CD4-positive, alpha-beta T cell treated with Interleukin-6 at 100 ng/mL for 8 hours (primary cell): ENCODE measurements around the gene HAPLN2.
A peak's percentile ranks its signal among the peaks of the same experiment; 100 is the strongest.
"Not testable (repeated sequence)": the region's sequence is repeated elsewhere in the genome, so short reads cannot be mapped to it uniquely, and the experiment has no call there.

ENCODE experiments used
- DNase-seq: peaks from one replicate; pipeline ENCODE4 v3.0.0-alpha.2; 2020; ENCODE audit warnings: mixed read lengths, low spot score

HAPLN2 gene

DNA sequence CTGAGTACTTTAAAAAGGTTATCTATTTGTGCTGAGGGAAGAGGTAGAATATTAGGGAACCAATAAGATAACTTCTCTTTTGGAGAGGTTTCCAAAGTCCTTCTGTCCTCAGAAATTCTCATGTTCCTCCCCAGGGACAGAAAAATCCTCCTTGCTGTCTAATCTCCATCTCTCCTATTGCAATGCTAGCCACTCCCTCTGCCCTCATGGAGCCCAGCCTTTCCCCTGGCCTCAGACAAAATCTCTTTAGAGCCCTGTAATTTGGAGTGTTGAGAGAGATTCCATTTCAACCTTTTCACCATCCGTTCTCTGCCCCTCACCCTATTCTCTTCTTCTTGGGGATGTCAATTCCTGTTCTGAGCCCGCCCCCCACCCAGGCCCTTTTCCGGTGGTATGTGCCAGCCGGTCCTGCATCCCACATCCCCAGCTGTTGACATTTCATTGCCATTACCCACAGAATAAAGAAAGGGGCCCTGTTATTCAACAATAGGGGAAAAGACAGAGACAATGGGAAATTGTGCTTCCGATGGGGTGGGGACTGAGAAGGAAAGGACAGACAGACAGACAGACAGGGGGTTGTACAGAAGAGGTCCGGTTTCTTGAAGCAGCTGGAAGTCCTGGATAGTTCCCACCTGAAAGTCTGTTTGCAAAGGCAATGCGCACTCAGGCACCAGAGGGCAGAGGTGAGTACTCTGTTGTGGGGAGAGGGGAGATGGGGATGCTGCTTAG lies at the start of gene HAPLN2:
HAPLN2 (plus strand) TSS at position 563 of the 729 bp plus-strand sequence. CDS start 4,076 bp downstream, outside the sequence.
- DNase-seq, result no peak

GRCh38 chr1:156571261-156571852 lies 47.9 kb upstream of the HAPLN2 start:
- no peak for DNase-seq

GRCh38 chr1:156571919-156572662 lies 47.1 kb upstream of the HAPLN2 start, which contains the start of gene IQGAP3:
Gene IQGAP3, minus strand, starts transcription at chr1:156572565. Its CDS starts 36 bp downstream, at chr1:156572529.
- DNase-seq, result peak; percentile 61

GRCh38 chr1:156572663-156573018 lies 46.6 kb upstream of the HAPLN2 start:
- no peak for DNase-seq

GRCh38 chr1:156574039-156574633 lies 45.1 kb upstream of the HAPLN2 start:
- no peak for DNase-seq

GRCh38 chr1:156577550-156577949 lies 41.7 kb upstream of the HAPLN2 start:
- DNase-seq, result no peak

DNA sequence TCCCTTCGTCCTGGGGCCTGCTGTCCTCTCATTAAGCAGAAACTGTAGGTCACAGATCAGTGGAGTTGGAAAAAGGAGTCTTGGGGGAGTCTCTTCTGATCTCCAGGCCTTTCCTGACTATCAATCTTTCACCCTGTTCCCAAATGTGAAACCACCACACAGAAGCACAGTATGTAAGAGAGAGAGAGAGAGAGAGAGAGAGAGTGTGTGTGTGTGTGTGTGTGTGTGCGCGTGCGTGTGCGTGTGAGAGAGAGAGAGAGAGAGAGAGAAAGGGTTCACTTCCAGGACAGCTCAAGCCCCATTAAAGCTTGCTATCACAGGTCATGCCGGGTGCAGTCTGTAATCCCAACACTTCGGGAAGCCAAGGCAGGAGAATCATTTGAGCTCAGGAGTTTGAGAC lies 41.2 kb upstream of the HAPLN2 start:
- DNase-seq, result no peak

DNA sequence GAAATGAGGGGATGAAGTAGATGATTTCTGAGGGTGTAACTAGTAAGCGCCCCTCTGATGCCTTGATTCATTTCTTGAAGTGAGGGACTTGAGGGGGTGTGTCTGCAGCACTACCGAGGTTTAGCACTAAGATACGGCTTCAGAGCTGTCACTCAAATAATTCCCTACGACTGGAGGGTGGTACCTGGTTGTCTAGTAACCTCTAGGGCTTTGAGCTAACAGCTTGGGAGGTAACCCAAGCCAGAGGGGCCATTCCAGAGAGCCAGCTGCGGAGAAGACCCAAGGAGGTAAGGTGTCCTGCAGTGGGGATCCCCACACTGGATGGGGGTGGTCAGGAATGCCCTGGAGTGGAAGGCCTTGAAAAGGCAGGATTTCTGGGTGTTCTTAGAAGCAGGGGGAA lies 39.7 kb upstream of the HAPLN2 start, which contains the start of gene TTC24:
TTC24 (plus strand) TSS at position 252 of the 400 bp plus-strand sequence. CDS start 1,642 bp downstream, outside the sequence.
- DNase-seq, result no peak

- DNase-seq, result no peak
Measured at GRCh38 chr1:156581661-156582387, 37.4 kb upstream of the HAPLN2 start.

- no peak for DNase-seq
Measured at GRCh38 chr1:156582388-156583017, 36.7 kb upstream of the HAPLN2 start.

DNA sequence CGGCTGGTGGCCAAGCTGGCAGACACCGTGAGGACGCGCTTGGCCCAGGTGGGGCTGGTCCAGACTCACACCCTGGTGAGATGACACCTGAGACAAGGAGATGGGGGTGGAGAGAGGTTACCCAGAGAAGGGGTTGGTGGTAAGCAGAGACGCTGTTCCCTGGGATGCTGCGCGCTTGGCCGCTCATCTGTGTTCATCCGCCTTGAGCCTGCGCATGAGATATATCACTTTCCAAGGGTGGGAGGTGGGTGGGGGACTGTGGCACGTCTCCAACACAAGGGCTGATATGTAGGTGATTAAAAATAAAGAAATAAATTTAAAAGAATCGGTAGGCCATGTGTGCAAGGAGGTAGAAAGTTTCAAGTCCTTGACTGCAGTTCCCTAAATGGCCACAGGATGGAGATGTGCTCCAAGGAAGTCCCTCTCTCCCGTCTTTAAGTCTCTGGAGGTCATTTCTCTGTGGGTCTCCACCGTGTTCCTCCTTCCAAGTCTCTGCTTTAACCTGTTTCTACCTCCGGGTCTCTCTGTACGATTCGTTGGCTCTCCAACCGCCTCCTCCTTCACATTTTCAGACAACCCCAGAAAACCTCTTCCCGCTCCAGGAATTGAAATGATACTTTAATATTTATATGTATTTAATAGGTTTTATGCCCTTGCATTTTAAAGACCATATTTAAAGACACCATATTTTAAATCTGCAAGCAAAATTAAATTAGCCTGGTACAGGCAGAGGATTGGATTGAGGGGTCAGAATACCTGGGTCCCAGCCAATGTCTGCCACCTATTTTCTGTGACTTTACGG lies 35.2 kb upstream of the HAPLN2 start:
- DNase-seq, result peak; percentile 76

DNA sequence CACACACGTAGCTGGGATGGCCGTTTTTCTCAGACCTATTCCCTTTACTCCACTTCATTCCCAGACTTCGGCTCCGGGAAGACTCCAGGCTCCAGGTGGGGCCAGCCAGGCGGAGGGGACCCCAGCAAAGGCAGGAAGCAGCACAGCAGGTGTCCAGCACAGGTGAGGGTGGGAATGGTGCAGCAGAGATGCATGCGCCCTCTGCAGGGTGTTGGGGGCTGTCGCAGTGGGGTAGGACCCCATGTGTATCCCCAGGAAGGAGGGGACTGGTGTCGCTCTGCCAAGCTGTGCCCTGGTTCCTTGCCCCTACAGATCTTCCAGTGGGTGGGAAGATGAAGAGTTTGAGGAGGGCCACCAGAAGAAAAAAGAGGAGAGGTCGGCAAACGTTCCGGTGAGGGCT lies 34.4 kb upstream of the HAPLN2 start:
- no peak for DNase-seq

DNA sequence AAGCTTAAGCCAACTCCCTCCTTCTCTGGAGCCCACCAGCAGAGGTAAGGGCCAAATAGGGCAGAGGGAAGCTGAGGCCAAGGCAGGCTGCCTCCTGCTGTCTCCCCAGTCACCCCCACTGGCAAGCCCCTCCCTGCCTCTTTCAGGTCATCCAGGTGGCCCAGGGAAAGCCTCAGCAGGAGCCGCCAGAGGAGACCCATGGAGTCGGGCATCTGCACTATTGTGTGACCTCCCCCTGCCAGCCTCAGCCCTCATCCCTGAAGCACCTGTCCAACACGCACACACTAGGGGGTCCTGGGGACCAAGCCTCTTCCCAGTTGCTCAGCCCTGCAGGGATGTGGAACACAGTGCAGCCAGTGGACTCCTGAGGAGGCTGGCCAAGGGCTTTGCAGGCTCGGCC lies 32.9 kb upstream of the HAPLN2 start:
- no peak for DNase-seq

DNA sequence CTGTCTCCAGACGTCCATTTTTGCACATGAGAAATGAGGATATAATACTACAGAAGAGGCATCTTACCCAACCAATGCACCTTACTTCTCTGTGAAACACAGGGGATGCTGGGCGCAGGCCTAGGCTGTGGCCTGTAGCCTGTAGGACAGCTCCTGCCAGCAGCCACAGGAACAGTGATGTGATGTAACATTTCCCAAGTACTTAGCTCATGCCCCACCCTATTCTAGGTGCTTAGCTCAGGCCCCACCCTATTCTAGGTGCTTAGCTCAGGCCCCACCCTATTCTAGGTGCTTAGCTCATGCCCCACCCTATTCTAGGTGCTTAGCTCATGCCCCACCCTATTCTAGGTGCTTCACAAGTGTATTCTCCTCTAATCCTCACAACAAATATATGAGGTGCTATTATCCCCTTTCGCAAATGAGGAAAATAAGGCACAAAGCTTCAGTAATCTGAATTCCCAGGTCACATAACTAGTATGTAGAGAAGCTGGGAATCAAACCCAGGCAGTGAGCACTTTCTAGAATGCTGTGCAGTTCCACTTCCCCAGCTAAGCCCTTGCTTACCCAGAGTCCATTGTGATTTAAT lies 32.2 kb upstream of the HAPLN2 start:
- no peak for DNase-seq

DNA sequence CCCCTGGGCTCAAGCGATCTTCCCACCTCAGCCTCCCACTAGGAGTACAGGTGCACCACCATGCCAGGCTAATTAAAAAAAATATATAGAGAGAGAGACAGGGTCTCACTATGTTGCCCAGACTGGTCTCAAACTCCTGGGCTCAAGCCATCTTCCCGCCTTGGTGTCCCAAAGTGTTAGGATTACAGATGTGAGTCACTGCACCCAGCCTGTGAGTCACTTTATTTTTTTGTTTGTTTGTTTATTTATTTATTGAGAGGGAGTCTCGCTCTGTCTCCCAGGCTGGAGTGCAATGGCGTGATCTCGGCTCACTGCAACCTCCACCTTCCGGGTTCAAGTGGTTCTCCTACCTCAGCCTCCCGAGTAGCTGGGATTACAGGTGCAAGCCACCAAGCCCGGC lies 31.3 kb upstream of the HAPLN2 start:
- DNase-seq, result not testable (repeated sequence)

DNA sequence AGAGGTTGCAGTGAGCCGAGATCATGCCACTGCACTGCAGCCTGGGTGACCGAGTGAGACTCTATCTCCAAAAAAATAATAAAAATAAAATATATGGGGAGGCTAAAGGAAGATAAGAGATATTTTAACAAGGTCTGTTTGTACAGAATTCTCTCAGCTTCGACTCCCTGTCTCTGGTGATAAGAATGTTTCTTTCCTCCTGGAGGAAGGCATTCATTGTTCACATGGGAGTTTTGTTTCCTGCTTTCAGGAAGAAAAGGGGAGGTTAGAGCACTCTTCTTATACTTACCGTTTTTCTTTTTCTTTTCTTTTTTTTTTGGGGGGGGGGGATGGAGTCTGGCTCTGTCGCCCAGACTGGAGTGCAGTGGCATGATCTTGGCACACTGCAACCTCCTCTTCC lies 29.7 kb upstream of the HAPLN2 start:
- no peak for DNase-seq

DNA sequence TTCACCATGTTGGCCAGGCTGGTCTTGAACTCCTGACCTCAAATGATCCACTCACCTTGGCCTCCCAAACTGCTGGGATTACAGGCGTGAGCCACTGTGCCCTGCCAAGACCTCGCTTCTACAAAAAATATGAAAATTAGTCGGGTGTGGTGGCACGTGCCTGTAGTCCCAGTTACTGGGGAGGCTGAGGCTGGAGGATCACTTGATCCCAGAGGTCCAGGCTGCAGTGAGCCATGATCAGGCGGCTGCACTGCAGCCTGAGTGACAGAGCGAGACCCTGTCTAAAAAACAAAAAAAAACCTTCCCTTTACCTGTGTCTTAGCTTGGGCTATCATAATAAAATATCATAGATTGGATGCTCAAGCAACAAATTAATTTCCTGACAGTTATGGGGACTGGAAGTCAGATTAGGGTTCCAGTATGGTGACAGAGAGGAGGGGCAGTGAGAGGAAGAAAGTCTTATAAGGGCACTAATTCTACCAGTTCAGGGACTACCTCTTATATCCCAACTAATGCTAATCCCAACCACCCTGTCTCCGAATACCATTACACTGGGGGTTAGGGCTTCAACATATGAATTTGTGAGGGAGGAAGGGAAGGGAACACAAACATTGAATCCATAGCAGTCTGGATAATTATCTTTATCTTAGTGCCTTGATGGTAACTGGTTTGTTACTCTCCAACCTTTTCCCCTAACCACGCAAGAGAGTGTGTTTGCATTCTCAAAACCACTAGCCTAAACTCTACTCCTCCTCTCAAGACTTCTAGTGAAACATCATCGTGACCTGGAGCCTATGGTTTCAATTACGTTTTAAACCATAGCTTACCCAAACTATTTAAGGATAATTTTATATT lies 28.7 kb upstream of the HAPLN2 start:
- DNase-seq, result no peak

GRCh38 chr1:156591181-156591431 lies 28.1 kb upstream of the HAPLN2 start:
- no peak for DNase-seq

DNA sequence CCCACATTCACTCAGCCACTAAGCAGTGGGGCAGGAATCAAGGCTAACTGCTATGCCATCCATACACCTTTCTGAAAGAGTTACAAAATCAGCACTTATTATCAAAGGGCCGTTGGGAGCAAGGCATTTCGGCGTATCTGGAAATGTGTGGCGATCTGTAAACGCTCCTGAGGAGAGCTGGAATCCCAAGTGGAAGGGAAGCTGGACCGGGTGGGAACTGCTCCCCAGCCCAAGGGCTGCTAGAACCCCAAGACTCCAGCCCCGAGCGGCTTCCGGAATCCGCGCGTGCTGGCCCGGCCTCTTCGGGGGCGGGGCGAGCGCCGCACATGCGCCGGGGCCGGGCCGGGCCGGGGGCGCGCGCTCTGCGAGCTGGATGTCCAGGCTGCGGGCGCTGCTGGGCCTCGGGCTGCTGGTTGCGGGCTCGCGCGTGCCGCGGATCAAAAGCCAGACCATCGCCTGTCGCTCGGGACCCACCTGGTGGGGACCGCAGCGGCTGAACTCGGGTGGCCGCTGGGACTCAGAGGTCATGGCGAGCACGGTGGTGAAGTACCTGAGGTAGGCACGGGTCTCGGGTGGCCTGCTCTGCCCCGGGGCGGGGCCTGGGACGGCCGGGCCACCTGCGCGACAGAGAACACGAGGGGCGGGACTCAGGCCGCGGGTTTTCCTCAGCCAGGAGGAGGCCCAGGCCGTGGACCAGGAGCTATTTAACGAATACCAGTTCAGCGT lies 27.6 kb upstream of the HAPLN2 start, which contains the start of gene NAXE:
NAXE (plus strand) TSS at position 345 of the 726 bp plus-strand sequence; CDS start at position 374, 29 bp downstream.
- peak; percentile 65 for DNase-seq
